Immature natural killer cell (primary cell): ENCODE data around the gene GUCA1A. TPM values are rescaled to one million over a fixed set of nuclear protein-coding genes. Genes with fewer than 3 reads are reported as not detected.
A peak's percentile ranks its signal among the peaks of the same experiment; 100 is the strongest.
"Not testable (repeated sequence)": the region's sequence is repeated elsewhere in the genome, so short reads cannot be mapped to it uniquely, and the experiment has no call there.

Experiments used
- DNase-seq, 3 donors: peaks; one replicate each; pipeline ENCODE4 v3.0.0; 2022; ENCODE audit warnings: mixed read lengths in 1 of 3
- H3K27ac Mint-ChIP-seq, 6 donors: one replicate each; pipeline ENCODE4 v1.8.0; 2020; ENCODE audit warnings: mixed read lengths in 6 of 6, mild to moderate bottlenecking in 5 of 6, inconsistent platforms in 4 of 6, moderate library complexity in 3 of 6
- H3K27me3 Mint-ChIP-seq, 3 donors: one replicate each; pipeline ENCODE4 v1.8.0; 2020 to 2021; ENCODE audit warnings: low read depth in 3 of 3, mild to moderate bottlenecking in 3 of 3, mixed read lengths in 3 of 3, moderate library complexity in 3 of 3, inconsistent platforms in 1 of 3
- H3K36me3 Mint-ChIP-seq, 3 donors: one replicate each; pipeline ENCODE4 v1.8.0; 2020; ENCODE audit warnings: mixed read lengths in 3 of 3, inconsistent platforms in 2 of 3, mild to moderate bottlenecking in 2 of 3
- H3K4me1 Mint-ChIP-seq, 2 donors: one replicate each; pipeline ENCODE4 v1.8.0; 2020; ENCODE audit warnings: inconsistent platforms in 2 of 2, mild to moderate bottlenecking in 2 of 2, mixed read lengths in 2 of 2, moderate library complexity in 1 of 2
- H3K4me3 Mint-ChIP-seq, 5 donors: one replicate each; pipeline ENCODE4 v1.8.0; 2020; ENCODE audit warnings: mild to moderate bottlenecking in 5 of 5, mixed read lengths in 5 of 5, inconsistent platforms in 3 of 5, moderate library complexity in 3 of 5
- H3K9me3 Mint-ChIP-seq, 6 donors: one replicate each; pipeline ENCODE4 v1.8.0; 2020; ENCODE audit warnings: mild to moderate bottlenecking in 6 of 6, mixed read lengths in 6 of 6, inconsistent platforms in 4 of 6, moderate library complexity in 3 of 6
- polyA plus RNA-seq, 3 donors: library from polyadenylated mRNA; unstranded; fragments of 300-500 nt; fragmentation: Illumina TruSeq; gene quantifications; one replicate each; pipeline ENCODE4 v1.2.3, GENCODE V29; 2021

The GUCA1A gene
- polyA plus RNA-seq, 3 donors from 2014 or later: not detected

DNA sequence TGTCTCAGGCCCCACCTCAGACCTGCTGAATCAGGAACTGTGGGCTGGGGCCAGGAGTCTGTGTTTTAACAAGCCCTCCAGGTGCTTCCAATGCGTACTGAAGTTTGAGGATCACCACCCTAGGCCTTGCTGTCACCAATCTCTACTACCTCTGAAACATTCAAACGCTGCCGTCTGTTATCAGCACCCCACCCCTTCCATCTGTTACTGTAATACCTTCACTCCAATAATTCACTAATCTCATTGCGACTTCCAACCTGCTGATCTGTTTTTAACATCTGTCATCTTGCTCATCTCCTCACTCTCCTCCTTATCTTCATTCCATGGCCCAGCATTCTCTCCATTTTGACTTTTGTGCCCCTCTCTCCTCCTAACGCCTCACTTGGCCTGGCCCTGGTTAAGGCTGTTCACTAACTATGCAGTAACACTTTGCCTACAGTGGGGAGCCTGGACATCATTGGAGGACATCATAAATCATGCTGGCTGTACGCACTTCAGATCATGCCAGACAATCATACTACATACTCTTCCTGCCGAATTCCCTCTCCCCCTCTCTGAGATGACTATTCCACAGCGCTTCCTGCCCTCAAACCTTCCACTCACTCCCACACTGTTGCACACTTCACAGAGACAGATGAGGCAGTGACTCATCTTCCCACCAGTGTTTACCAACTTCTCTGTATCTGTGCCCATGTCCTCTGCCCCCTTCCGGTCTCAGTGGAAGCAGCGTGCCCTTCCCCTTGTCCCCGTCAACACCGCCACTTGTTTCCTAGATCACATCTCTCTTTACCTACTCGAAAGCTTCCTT, 24.6 kb downstream of the GUCA1A start:
- H3K4me3 Mint-ChIP-seq: no peak overlapping the region
- H3K36me3 Mint-ChIP-seq: peaks cover 9 to 17% (median 12%) of the 10 kb centered on the region in 3 donors
- H3K9me3 Mint-ChIP-seq: peaks cover 0 to 1% (median 0%) of the 10 kb centered on the region in 6 donors
- H3K27ac Mint-ChIP-seq: no peak overlapping the region
- peaks cover 0 to 3% of the 10 kb centered on the region in 2 donors for H3K4me1 Mint-ChIP-seq
- DNase-seq: peak in 1 of 3 donors; percentile 15
- H3K27me3 Mint-ChIP-seq: no peaks in the 10 kb centered on the region

DNA sequence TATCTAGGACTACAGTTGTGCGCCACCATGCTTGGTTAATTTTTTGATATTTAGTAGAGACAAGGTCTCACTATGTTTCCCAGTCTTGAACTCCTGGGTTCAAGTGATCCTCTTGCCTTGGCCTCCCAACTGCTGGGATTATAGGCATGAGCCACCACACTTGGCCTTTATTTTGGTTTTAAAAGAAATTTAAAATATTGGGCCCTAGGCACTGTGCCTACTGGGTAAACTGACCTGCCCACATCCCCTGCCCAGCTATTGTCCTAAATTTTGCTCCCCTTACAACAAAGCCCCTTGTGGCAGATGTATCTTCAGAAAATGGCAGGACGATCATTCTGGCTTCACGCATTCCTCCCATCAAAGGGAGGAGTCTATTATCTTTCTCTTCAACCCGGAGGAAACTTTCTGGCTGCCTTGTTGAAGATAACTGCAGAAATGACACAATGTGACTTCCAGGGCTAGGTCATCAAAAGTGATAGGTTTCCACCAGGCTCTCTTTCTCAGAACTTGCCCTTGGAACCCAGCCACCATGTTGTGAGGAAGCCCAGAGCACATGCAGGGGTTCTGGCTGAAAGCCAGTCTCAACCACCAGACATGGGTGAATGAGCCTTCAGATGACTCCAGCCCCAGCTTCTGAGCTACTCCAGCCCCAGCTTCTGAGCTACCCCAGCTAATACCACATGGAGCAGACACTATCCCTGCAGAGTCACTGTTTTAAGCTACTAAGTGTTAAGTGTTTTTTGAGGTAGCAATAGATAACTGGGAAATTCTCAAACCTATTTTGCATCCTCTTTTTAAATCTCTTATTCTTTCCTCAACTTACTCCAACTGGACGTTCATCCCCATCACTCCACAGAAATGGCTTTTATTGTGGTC, 26.2 kb downstream of the GUCA1A start:
- no peak for DNase-seq
- H3K27ac Mint-ChIP-seq: no peak overlapping the region
- H3K4me3 Mint-ChIP-seq: no peak overlapping the region
- no peaks in the 10 kb centered on the region for H3K27me3 Mint-ChIP-seq
- H3K4me1 Mint-ChIP-seq: peaks cover 0 to 3% of the 10 kb centered on the region in 2 donors
- peaks cover 0 to 1% (median 0%) of the 10 kb centered on the region in 6 donors for H3K9me3 Mint-ChIP-seq
- peaks cover 7 to 14% (median 9%) of the 10 kb centered on the region in 3 donors for H3K36me3 Mint-ChIP-seq

DNA sequence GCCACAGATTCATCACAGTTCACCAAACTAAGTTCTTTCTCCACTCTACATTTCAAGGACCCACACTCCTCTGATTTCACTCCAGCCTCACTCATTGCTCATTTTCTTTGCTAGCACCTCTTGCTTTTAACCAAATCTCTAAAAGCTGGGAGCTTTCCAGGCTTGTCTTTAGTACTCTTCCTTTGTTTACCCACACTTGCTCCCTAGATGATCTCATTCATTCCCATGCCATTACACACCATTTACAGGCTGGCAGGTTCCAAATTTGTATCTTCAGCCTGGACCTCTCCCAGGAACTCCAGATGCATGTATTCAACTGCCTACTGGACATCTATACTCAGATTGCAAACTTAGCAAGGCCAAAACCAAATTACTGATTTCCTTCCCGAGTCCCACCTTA, 26.9 kb downstream of the GUCA1A start:
- H3K4me3 Mint-ChIP-seq: no peak overlapping the region
- no peaks in the 10 kb centered on the region for H3K27me3 Mint-ChIP-seq
- no peak for DNase-seq
- peaks cover 7 to 13% (median 9%) of the 10 kb centered on the region in 3 donors for H3K36me3 Mint-ChIP-seq
- peaks cover 0 to 3% of the 10 kb centered on the region in 2 donors for H3K4me1 Mint-ChIP-seq
- no peak overlapping the region for H3K27ac Mint-ChIP-seq
- peaks cover 0 to 1% (median 0%) of the 10 kb centered on the region in 6 donors for H3K9me3 Mint-ChIP-seq

DNA sequence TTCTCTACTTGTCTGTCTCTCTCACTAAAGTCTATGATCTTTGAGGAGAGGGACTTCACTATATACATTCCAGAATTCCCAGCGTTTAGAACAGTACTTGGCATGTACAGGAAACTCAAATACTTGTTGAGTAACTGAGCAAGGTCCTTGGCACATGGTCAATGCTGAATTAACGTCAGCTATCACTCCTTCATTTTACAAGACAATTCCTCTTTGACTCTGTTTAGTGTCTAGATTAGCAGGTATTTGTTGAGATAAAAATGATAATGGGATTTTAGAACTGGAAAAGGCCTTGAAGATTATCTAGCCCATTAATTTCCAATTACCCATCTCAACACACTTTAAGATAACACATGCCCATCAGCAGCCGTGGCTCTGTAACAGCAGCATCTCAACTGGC, 28.2 kb downstream of the GUCA1A start:
- Mint-ChIP-seq H3K36me3 (peaks cover 12 to 17% (median 14%) of the 10 kb centered on the region in 3 donors), H3K27ac (no peak overlapping the region)

DNA sequence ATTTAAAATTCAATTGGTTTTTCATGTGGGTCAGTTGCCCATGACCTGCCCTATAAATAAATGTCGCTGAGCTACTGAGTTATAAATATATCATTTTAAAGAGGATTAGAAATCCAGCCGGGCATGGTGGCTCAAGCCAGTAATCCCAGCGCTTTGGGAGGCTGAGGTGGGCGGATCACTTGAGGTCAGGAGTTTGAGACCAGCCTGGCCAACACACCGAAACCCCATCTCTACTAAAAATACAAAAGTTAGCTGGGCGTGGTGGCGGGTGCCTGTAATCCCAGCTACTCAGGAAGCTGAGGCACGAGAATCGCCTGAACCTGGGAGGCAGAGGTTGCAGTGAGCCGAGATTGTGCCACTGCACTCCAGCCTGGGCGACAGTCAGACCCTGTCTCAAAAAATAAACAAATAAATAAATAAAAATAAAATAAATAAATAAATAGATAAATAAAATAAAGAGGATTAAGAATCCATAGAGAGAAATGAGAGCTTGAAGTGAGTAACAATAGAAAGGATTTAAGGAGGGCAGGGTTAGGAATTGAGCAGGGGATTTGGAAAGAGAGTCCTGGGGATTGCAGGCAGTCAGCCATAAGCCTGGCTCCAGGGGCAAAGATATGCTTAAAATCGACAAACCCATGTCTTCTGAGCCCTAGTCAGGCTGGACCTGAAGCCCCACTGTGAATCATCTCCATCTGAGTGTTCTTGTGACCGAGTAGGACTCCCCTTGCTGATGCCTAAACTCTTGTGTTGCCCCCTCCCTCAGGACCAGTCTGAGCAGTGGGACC, 29.2 kb downstream of the GUCA1A start:
- H3K9me3 Mint-ChIP-seq, H3K4me3 Mint-ChIP-seq, H3K27ac Mint-ChIP-seq, DNase-seq, H3K27me3 Mint-ChIP-seq, H3K4me1 Mint-ChIP-seq: not testable (repeated sequence)
- peaks cover 14 to 17% (median 15%) of the 10 kb centered on the region in 3 donors for H3K36me3 Mint-ChIP-seq

More for the DNA sequence above, 28.2 kb downstream of the GUCA1A start:
- Mint-ChIP-seq H3K9me3 (peaks cover 0 to 1% (median 0%) of the 10 kb centered on the region in 6 donors), H3K4me3 (no peak overlapping the region), H3K27me3 (no peaks in the 10 kb centered on the region), H3K4me1 (peaks cover 0 to 3% of the 10 kb centered on the region in 2 donors)
- DNase-seq: no peak

DNA sequence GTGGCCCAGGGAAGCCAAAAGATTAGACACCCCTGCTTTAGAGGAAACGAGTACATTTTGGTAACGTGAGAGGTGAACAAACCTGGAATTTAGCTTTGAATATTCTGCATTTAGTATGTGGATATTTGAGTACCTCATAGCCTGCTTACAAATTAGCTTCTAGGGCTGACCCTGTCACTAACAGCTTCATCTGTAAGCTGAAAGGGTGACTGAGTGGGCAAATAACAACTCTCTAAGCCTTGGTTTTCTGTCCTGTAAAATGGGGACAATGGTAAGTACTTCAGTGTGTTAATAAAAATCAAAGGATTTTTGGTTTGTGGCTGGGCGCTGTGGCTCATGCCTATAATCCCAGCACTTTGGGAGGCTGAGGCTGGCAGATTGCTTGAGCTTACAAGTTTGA, 30.0 kb downstream of the GUCA1A start:
- Mint-ChIP-seq H3K4me3 (no peak overlapping the region), H3K27me3 (no peaks in the 10 kb centered on the region), H3K4me1 (peaks cover 0 to 3% of the 10 kb centered on the region in 2 donors), H3K27ac (no peak overlapping the region), H3K36me3 (peaks cover 21 to 24% (median 21%) of the 10 kb centered on the region in 3 donors), H3K9me3 (peaks cover 0 to 1% (median 0%) of the 10 kb centered on the region in 6 donors)
- no peak for DNase-seq

DNA sequence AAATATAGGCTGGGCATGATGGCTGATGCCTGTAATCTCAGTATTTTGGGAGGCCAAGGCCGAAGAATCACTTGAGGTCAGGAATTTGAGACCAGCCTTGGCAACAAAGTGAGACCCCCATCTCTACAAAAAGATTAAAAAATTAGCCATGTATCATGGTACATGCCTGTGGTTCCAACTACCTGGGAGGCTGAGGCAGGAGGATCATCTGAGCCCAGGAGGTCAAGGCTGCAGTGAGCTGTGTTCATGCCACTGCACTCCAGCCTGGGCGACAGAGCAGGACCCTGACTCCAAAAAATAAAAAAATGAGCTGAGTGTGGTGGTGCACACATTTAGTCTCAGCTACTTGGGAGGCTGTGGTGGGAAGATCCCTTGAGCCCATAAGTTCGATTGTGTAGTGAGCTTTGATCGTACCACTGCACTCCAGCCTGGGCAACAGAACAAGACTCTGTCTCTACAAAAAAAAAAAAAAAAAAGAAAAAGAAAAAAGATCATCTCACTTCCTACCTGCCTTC, 31.7 kb downstream of the GUCA1A start:
- peak overlapping the region in 1 of 6 donors; percentile 16 for H3K27ac Mint-ChIP-seq
- H3K27me3 Mint-ChIP-seq: no peaks in the 10 kb centered on the region
- peaks cover 25 to 29% (median 28%) of the 10 kb centered on the region in 3 donors for H3K36me3 Mint-ChIP-seq
- no peak for DNase-seq
- H3K4me1 Mint-ChIP-seq: peaks cover 0 to 3% of the 10 kb centered on the region in 2 donors
- peaks cover 0 to 1% (median 0%) of the 10 kb centered on the region in 6 donors for H3K9me3 Mint-ChIP-seq
- H3K4me3 Mint-ChIP-seq: no peak overlapping the region

DNA sequence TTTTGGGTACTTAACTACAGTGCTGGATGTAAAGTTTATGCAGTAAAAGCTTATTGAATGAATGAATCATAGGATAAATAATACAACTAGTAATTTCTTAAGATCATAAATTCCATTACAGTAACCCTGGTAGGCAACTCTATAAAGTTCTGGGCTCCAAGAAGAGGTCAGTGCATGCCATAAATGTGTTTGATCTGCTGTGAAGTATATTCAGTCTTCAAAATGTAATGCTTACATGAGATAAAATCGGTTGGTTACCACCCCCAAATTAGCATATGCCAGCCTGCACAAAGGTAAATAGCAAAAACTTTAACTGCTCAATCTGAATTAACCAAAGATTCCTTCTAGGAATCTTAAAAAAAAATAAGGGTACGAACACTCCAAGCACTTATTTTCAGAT, 34.4 kb downstream of the GUCA1A start:
- H3K9me3 Mint-ChIP-seq, DNase-seq, H3K27me3 Mint-ChIP-seq, H3K27ac Mint-ChIP-seq, H3K4me3 Mint-ChIP-seq, H3K4me1 Mint-ChIP-seq: not testable (repeated sequence)
- peaks cover 20 to 40% (median 25%) of the 10 kb centered on the region in 3 donors for H3K36me3 Mint-ChIP-seq

DNA sequence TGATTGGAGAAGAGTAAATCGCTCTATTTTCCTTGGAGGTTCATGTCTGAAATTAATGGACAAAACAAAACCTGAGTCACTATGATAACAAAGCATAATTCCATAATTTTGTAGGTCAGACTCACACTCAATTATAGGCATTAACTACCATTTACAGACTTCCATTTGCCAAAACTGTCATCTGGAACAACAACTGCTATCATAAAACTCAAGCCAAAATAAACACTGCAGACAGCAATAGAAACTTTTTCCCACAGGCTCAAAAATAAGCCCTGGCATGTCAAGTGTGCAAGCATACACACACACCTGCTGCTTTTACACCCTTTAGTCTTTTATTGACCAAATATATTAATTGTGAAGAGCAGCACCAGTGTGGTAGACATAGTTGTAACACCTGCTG, 37.4 kb downstream of the GUCA1A start:
- H3K27me3 Mint-ChIP-seq: peaks cover 0 to 2% (median 0%) of the 10 kb centered on the region in 3 donors
- H3K4me3 Mint-ChIP-seq: no peak overlapping the region
- H3K36me3 Mint-ChIP-seq: peaks cover 24 to 44% (median 25%) of the 10 kb centered on the region in 3 donors
- no peaks in the 10 kb centered on the region for H3K9me3 Mint-ChIP-seq
- no peak for DNase-seq
- H3K27ac Mint-ChIP-seq: no peak overlapping the region
- peaks cover 2 to 16% of the 10 kb centered on the region in 2 donors for H3K4me1 Mint-ChIP-seq

DNA sequence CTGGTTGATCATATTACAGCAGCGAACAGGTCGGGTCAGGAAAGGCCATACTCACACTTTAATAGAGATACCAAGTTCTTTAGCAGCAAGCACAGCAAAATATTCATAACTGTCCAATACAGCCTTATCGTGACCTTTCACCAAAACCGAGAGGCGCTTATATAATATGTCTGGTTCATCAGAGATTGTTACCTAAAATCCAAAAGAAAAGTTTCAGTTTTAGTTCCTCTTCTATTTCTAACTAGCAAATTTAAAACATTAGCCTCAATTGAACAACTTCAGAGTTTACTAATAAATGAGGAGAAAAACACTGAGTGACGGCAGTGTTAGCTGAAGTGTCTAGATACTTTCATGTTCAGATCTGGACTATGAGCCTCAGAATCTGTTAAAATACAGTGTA, 38.6 kb downstream of the GUCA1A start:
- no peak overlapping the region for H3K27ac Mint-ChIP-seq
- no peak for DNase-seq
- no peak overlapping the region for H3K4me3 Mint-ChIP-seq
- peaks cover 23 to 39% (median 25%) of the 10 kb centered on the region in 3 donors for H3K36me3 Mint-ChIP-seq
- peaks cover 0 to 2% (median 0%) of the 10 kb centered on the region in 3 donors for H3K27me3 Mint-ChIP-seq
- H3K4me1 Mint-ChIP-seq: peaks cover 12 to 25% of the 10 kb centered on the region in 2 donors
- no peaks in the 10 kb centered on the region for H3K9me3 Mint-ChIP-seq

DNA sequence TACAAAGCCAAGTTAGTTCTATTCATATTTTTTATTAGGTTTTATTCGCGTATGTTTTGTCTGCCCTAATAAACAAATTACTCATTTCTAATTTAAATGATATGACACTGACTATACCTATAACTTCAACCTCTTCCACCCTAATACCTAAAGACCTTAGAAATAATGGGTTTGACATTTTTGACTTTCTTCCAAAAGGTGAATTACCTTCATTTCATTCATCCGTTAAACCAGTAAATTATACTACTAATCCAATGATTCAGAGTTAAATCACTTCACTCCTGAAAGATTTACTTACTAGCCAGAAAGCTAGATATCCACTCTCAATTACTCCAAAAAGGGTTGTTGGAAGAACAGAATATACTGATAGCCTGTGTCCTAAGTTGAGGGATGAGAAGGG, 39.3 kb downstream of the GUCA1A start:
- Mint-ChIP-seq H3K9me3 (no peaks in the 10 kb centered on the region), H3K36me3 (peaks cover 23 to 38% (median 25%) of the 10 kb centered on the region in 3 donors), H3K27ac (no peak overlapping the region), H3K4me3 (no peak overlapping the region), H3K4me1 (peaks cover 15 to 31% of the 10 kb centered on the region in 2 donors), H3K27me3 (peaks cover 0 to 2% (median under 1%) of the 10 kb centered on the region in 3 donors)
- DNase-seq: no peak

DNA sequence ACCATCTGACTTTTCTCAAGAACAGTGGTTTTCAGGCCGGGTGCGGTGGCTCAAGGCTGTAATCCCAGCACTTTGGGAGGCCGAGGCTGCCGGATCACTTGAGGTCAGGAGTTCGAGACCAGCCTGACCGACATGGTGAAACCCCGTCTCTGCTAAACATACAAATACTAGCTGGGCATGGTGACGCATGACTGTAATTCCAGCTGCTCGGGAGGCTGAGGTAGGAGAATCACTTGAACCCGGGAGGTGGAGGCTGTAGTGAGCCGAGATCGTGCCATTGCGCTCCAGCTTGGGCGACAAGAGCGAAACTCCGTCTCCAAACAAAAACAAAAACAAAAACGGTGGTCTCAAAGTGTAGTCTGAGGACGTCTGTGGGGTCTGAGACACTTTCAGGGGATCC, 43.3 kb downstream of the GUCA1A start:
- H3K27me3 Mint-ChIP-seq, H3K9me3 Mint-ChIP-seq, DNase-seq: not testable (repeated sequence)
- peaks cover 22 to 38% of the 10 kb centered on the region in 2 donors for H3K4me1 Mint-ChIP-seq
- H3K36me3 Mint-ChIP-seq: peaks cover 8 to 13% (median 10%) of the 10 kb centered on the region in 3 donors
- peak overlapping the region; percentile 61 to 98 (median 75) for H3K4me3 Mint-ChIP-seq
- H3K27ac Mint-ChIP-seq: peak overlapping the region in 2 of 6 donors; percentile 8 to 56

DNA sequence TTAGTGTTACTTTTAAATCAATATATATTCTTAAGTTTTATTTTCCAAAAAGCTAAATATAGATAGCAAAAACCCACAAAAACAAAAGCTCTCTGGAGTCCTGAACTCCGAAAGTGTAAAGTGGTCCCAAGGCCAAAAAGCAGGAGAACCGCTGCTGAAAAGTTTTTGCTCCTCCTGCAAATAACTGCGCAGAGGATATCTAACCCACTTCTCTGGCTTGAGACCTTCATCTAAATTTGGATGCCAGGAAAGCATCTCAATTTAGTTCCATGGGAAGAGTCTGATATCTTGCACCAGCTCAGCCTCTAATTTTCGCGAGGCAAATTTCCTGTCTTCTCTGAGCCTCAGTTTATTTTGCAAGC, 44.0 kb downstream of the GUCA1A start:
- Mint-ChIP-seq H3K4me1 (peaks cover 22 to 38% of the 10 kb centered on the region in 2 donors), H3K27me3 (peaks cover 0 to 5% (median 3%) of the 10 kb centered on the region in 3 donors), H3K4me3 (peak overlapping the region; percentile 97 to 100 (median 98)), H3K27ac (peak overlapping the region; percentile 91 to 99 (median 95)), H3K9me3 (no peaks in the 10 kb centered on the region), H3K36me3 (peaks cover 8 to 10% (median 10%) of the 10 kb centered on the region in 3 donors)
- no peak for DNase-seq
